Measurements from ENCODE around the gene STAB2.

DNA sequence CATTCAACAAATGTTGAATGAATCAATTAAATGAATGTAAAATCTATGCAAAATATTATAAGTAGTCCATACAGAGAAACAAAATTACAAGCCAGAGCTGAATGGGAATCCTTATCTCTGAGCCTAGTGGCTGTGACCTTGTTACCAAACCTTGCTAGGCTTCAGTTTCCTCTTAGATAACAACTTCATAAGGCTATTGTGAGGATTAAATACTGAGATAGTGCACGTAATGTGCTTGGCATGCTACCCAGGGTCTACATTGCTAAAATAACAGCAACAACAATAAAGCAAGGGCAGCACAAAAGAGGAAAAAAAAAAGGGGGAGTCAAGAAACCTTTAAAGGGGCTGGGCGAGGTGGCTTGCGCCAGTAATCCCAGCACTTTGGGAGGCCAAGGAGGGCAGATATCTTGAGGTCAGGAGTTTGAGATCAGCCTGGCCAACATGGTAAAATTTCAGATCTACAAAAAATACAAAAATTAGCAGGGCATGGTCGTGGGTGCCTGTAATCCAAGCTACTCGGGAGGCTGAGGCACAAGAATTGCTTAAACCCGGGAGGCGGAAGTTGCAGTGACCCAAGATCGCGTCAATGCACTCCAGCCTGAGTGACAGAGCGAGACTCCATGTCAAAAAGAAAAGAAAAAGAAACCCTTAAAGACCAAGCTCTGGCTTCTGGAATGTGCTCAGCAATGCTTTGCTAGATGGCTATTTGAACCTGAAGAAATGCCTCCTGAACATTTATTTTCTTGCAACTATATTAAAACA is 14.1 kb downstream of the STAB2 start:
- TF ChIP-seq, protein P1, sequence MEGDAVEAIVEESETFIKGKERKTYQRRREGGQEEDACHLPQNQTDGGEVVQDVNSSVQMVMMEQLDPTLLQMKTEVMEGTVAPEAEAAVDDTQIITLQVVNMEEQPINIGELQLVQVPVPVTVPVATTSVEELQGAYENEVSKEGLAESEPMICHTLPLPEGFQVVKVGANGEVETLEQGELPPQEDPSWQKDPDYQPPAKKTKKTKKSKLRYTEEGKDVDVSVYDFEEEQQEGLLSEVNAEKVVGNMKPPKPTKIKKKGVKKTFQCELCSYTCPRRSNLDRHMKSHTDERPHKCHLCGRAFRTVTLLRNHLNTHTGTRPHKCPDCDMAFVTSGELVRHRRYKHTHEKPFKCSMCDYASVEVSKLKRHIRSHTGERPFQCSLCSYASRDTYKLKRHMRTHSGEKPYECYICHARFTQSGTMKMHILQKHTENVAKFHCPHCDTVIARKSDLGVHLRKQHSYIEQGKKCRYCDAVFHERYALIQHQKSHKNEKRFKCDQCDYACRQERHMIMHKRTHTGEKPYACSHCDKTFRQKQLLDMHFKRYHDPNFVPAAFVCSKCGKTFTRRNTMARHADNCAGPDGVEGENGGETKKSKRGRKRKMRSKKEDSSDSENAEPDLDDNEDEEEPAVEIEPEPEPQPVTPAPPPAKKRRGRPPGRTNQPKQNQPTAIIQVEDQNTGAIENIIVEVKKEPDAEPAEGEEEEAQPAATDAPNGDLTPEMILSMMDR (IDR thresholded peaks at IDR 0.05) = no peak
- TF ChIP-seq EZH2 (IDR thresholded peaks at IDR 0.05) (no peak), EZH2phosphoT487 (IDR thresholded peaks at IDR 0.05) (no peak)

Measured in neural progenitor cell (in vitro differentiated cells).